CD8-positive, alpha-beta memory T cell (primary cell): ENCODE results near the gene SLC26A2. TPM values are rescaled to one million over a fixed set of nuclear protein-coding genes. Genes with fewer than 3 reads are reported as not detected.
A peak's percentile ranks its signal among the peaks of the same experiment; 100 is the strongest.

Experiments used
- CTCF ChIA-PET: fragments of 350-600 bp; sonication (Branson Sonifier 250); formaldehyde crosslinking; loops from one replicate; lab custom pipeline; 2021; ENCODE audit warnings: antibody characterized with exemption; lab: Charles Lee
- POLR2A ChIA-PET: fragments of 350-600 bp; sonication (Branson Sonifier 250); formaldehyde crosslinking; loops from one replicate; lab custom pipeline; 2021; ENCODE audit warnings: antibody characterized with exemption; lab: Charles Lee
- DNase-seq, 5 donors: peaks; one replicate each; pipeline versions ENCODE4 v3.0.0 to v3.0.0-alpha.2; 2020 to 2022; ENCODE audit warnings: mixed read lengths in 1 of 5
- H3K27ac ChIP-seq: one replicate; pipeline ENCODE4 v1.7.0; 2013; ENCODE audit warnings: low read depth, mild to moderate bottlenecking, low read length, moderate library complexity
- H3K27me3 ChIP-seq: 2 replicates; pipeline ENCODE4 v1.7.0; 2013; ENCODE audit warnings: low read length, mild to moderate bottlenecking; ENCODE audit not compliant: insufficient read depth, poor library complexity, severe bottlenecking
- H3K36me3 ChIP-seq: 2 replicates; pipeline ENCODE4 v1.7.0; 2013; ENCODE audit warnings: mild to moderate bottlenecking, low read length, moderate library complexity; ENCODE audit not compliant: insufficient read depth
- H3K4me1 ChIP-seq: 2 replicates; pipeline ENCODE4 v1.7.0; 2013; ENCODE audit warnings: mild to moderate bottlenecking, low read length, moderate library complexity; ENCODE audit not compliant: insufficient read depth
- H3K4me3 ChIP-seq: 2 replicates; pipeline ENCODE4 v1.7.0; 2013; ENCODE audit warnings: mild to moderate bottlenecking, low read length
- H3K9me3 ChIP-seq: 2 replicates; pipeline ENCODE4 v1.7.0; 2013; ENCODE audit warnings: mild to moderate bottlenecking, low read length
- H3K27ac Mint-ChIP-seq, 8 donors: one replicate each; pipeline ENCODE4 v1.8.0; 2020 to 2021; ENCODE audit warnings: mixed read lengths in 8 of 8, mild to moderate bottlenecking in 6 of 8, inconsistent platforms in 3 of 8, moderate library complexity in 3 of 8
- H3K27me3 Mint-ChIP-seq, 2 donors: one replicate each; pipeline ENCODE4 v1.8.0; 2020 to 2021; ENCODE audit warnings: mixed read lengths in 2 of 2, mild to moderate bottlenecking in 1 of 2, moderate library complexity in 1 of 2
- H3K36me3 Mint-ChIP-seq, 3 donors: one replicate each; pipeline ENCODE4 v1.8.0; 2020 to 2021; ENCODE audit warnings: mixed read lengths in 3 of 3, inconsistent platforms in 1 of 3, mild to moderate bottlenecking in 1 of 3
- H3K4me1 Mint-ChIP-seq, 3 donors: one replicate each; pipeline ENCODE4 v1.8.0; 2020 to 2021; ENCODE audit warnings: mixed read lengths in 3 of 3, inconsistent platforms in 1 of 3, mild to moderate bottlenecking in 1 of 3
- H3K4me3 Mint-ChIP-seq, 7 donors: one replicate each; pipeline ENCODE4 v1.8.0; 2020 to 2021; ENCODE audit warnings: mixed read lengths in 7 of 7, mild to moderate bottlenecking in 6 of 7, moderate library complexity in 4 of 7, inconsistent platforms in 2 of 7
- H3K9me3 Mint-ChIP-seq, 5 donors: one replicate each; pipeline ENCODE4 v1.8.0; 2020 to 2022; ENCODE audit warnings: mixed read lengths in 5 of 5, mild to moderate bottlenecking in 3 of 5, moderate library complexity in 2 of 5, inconsistent platforms in 1 of 5
- polyA plus RNA-seq: library from polyadenylated mRNA; unstranded; fragments of 300-500 nt; fragmentation: Illumina TruSeq; gene quantifications from one replicate; pipeline ENCODE4 v1.2.3, GENCODE V29; 2021
- total RNA-seq, 2 experiments: library from RNA; stranded (reverse); gene quantifications; one replicate each; pipeline ENCODE4 v1.2.3, GENCODE V29; 2021

The SLC26A2 gene
- total and polyA plus RNA-seq, 3 experiments from 2014 or later, result 4.6 to 10.2 (median 9.7) TPM

DNA sequence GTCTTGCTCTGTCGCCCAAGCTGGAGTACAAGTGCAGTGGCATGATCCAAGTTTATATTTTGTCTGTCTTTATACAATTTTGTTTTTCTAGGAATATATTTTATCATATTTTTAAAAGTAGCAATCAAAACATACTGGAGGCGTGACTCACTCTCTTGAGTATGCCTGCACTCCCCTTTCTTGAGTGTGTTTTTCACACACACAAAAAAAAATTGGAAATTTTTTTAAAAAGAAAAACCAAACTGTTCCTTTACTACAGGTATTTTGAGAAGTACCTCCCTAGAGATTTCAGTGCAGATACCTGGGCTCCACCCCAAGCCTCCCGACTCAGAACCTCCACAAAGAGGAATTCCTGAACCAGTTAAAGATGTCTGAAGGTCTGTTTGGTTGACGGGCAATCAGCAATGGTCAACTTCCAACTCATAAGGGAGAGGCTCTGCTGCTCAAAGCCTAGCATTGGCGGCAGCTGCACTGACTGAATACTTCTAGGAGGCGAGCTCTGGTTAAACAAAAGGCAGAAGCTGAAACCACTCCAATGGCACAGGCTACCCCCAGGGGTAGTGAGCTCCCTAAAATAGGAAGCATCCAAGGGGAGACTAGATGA, 43.4 kb upstream of the SLC26A2 start:
- no peaks in the 10 kb centered on the region for H3K36me3 ChIP-seq
- H3K27me3 ChIP-seq, result no peaks in the 10 kb centered on the region
- Mint-ChIP-seq H3K4me1 (no peaks in the 10 kb centered on the region), H3K27ac (peak overlapping the region in 1 of 8 donors; percentile 19), H3K27me3 (peaks cover 9 to 32% of the 10 kb centered on the region in 2 donors), H3K9me3 (no peaks in the 10 kb centered on the region), H3K4me3 (no peak overlapping the region), H3K36me3 (peaks cover 0 to 2% (median 0%) of the 10 kb centered on the region in 3 donors)
- ChIA-PET CTCF (no interaction called here), POLR2A (no interaction called here)
- no peak overlapping the region for H3K4me3 ChIP-seq
- no peaks in the 10 kb centered on the region for H3K4me1 ChIP-seq
- H3K27ac ChIP-seq, result no peak overlapping the region
- no peak for DNase-seq
- H3K9me3 ChIP-seq, result no peaks in the 10 kb centered on the region

- ChIA-PET POLR2A (no interaction called here), CTCF (interaction anchor here (1.2 kb wide), 1 partner anchor 14 kb away, joined by 5 read pairs; no protein-coding TSS in a partner anchor)
- Mint-ChIP-seq H3K27me3 (peaks cover 3 to 19% of the 10 kb centered on the region in 2 donors), H3K36me3 (no peaks in the 10 kb centered on the region), H3K4me1 (no peaks in the 10 kb centered on the region), H3K4me3 (no peak overlapping the region), H3K27ac (no peak overlapping the region), H3K9me3 (no peaks in the 10 kb centered on the region)
- Histone ChIP-seq H3K4me1 (no peaks in the 10 kb centered on the region), H3K9me3 (no peaks in the 10 kb centered on the region), H3K27ac (no peak overlapping the region), H3K4me3 (no peak overlapping the region), H3K36me3 (no peaks in the 10 kb centered on the region), H3K27me3 (no peaks in the 10 kb centered on the region)
- no peak for DNase-seq
Observed at GRCh38 chr5:149921597-149921996, 39.0 kb upstream of the SLC26A2 start.

DNA sequence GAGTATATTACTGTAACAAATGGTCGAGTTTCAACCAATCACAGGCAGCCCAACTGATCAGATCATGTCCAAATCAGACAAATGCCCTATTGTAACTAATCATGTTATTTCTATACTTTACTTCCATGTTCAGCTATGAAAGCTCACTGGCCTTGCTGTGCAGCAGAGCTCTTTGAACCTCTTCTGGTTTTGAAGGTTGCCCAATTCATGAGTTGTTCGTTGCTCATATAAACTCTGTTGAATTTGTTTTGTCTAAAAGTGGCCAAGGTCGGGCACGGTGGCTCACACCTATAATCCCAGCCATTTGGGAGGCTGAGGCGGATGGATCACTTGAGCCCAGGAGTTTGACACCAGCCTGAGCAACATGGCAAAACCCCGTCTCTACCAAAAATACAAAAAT, 37.6 kb upstream of the SLC26A2 start:
- H3K4me3 ChIP-seq, result no peak overlapping the region
- no peaks in the 10 kb centered on the region for H3K27me3 ChIP-seq
- ChIA-PET POLR2A (no interaction called here), CTCF (no interaction called here)
- no peaks in the 10 kb centered on the region for H3K36me3 ChIP-seq
- peaks cover 3 to 11% of the 10 kb centered on the region in 2 donors for H3K27me3 Mint-ChIP-seq
- H3K9me3 Mint-ChIP-seq, result no peaks in the 10 kb centered on the region
- H3K36me3 Mint-ChIP-seq, result no peaks in the 10 kb centered on the region
- H3K4me3 Mint-ChIP-seq, result no peak overlapping the region
- H3K9me3 ChIP-seq, result no peaks in the 10 kb centered on the region
- no peaks in the 10 kb centered on the region for H3K4me1 ChIP-seq
- no peaks in the 10 kb centered on the region for H3K4me1 Mint-ChIP-seq
- no peak for DNase-seq
- H3K27ac ChIP-seq, result no peak overlapping the region
- H3K27ac Mint-ChIP-seq, result no peak overlapping the region

GRCh38 chr5:149924486-149924885, 36.1 kb upstream of the SLC26A2 start:
- Histone ChIP-seq H3K4me1 (no peaks in the 10 kb centered on the region), H3K36me3 (no peaks in the 10 kb centered on the region), H3K27me3 (no peaks in the 10 kb centered on the region), H3K9me3 (no peaks in the 10 kb centered on the region), H3K27ac (no peak overlapping the region), H3K4me3 (no peak overlapping the region)
- no peak for DNase-seq
- Mint-ChIP-seq H3K36me3 (no peaks in the 10 kb centered on the region), H3K27me3 (peaks cover 4 to 14% of the 10 kb centered on the region in 2 donors), H3K4me1 (no peaks in the 10 kb centered on the region), H3K9me3 (no peaks in the 10 kb centered on the region), H3K4me3 (no peak overlapping the region), H3K27ac (peak overlapping the region in 1 of 8 donors; percentile 55)
- ChIA-PET CTCF (no interaction called here), POLR2A (no interaction called here)

GRCh38 chr5:149930043-149930748, 30.4 kb upstream of the SLC26A2 start:
- no peaks in the 10 kb centered on the region for H3K36me3 Mint-ChIP-seq
- H3K27ac Mint-ChIP-seq, result no peak overlapping the region
- Histone ChIP-seq H3K27me3 (no peaks in the 10 kb centered on the region), H3K27ac (peak overlapping the region; percentile 31), H3K36me3 (no peaks in the 10 kb centered on the region), H3K4me3 (no peak overlapping the region), H3K4me1 (no peaks in the 10 kb centered on the region), H3K9me3 (no peaks in the 10 kb centered on the region)
- ChIA-PET POLR2A (no interaction called here), CTCF (interaction anchor here (1.0 kb wide), 1 partner anchor 29 kb away, joined by 3 read pairs; no protein-coding TSS in a partner anchor)
- no peaks in the 10 kb centered on the region for H3K9me3 Mint-ChIP-seq
- DNase-seq, result no peak
- no peak overlapping the region for H3K4me3 Mint-ChIP-seq
- H3K27me3 Mint-ChIP-seq, result peaks cover 3 to 32% of the 10 kb centered on the region in 2 donors
- no peaks in the 10 kb centered on the region for H3K4me1 Mint-ChIP-seq

- CTCF ChIA-PET, result interaction anchor here (1.0 kb wide), 1 partner anchor 29 kb away, joined by 3 read pairs; no protein-coding TSS in a partner anchor
- no peak overlapping the region for H3K4me3 ChIP-seq
- Mint-ChIP-seq H3K36me3 (no peaks in the 10 kb centered on the region), H3K4me3 (no peak overlapping the region), H3K27ac (no peak overlapping the region), H3K4me1 (no peaks in the 10 kb centered on the region), H3K27me3 (peaks cover 6 to 32% of the 10 kb centered on the region in 2 donors), H3K9me3 (no peaks in the 10 kb centered on the region)
- no peaks in the 10 kb centered on the region for H3K36me3 ChIP-seq
- no peaks in the 10 kb centered on the region for H3K4me1 ChIP-seq
- no peak overlapping the region for H3K27ac ChIP-seq
- no peak for DNase-seq
- no peaks in the 10 kb centered on the region for H3K27me3 ChIP-seq
- POLR2A ChIA-PET, result no interaction called here
- H3K9me3 ChIP-seq, result no peaks in the 10 kb centered on the region
Observed at GRCh38 chr5:149930749-149931574, 29.6 kb upstream of the SLC26A2 start.

- CTCF ChIA-PET, result no interaction called here
- no peak overlapping the region for H3K4me3 Mint-ChIP-seq
- POLR2A ChIA-PET, result no interaction called here
Observed at GRCh38 chr5:149931992-149932436, 28.5 kb upstream of the SLC26A2 start.

More at GRCh38 chr5:149931992-149932436, 28.5 kb upstream of the SLC26A2 start:
- H3K36me3 Mint-ChIP-seq, result no peaks in the 10 kb centered on the region
- no peaks in the 10 kb centered on the region for H3K27me3 ChIP-seq
- no peaks in the 10 kb centered on the region for H3K4me1 ChIP-seq
- no peaks in the 10 kb centered on the region for H3K36me3 ChIP-seq
- no peak overlapping the region for H3K27ac Mint-ChIP-seq
- H3K9me3 ChIP-seq, result no peaks in the 10 kb centered on the region
- no peak overlapping the region for H3K4me3 ChIP-seq
- peaks cover 6 to 32% of the 10 kb centered on the region in 2 donors for H3K27me3 Mint-ChIP-seq
- no peaks in the 10 kb centered on the region for H3K4me1 Mint-ChIP-seq
- no peak for DNase-seq
- H3K27ac ChIP-seq, result no peak overlapping the region
- no peaks in the 10 kb centered on the region for H3K9me3 Mint-ChIP-seq
